ENCODE measurements around the gene HSD17B12.

- TF ChIP-seq CTCF (IDR thresholded peaks at IDR 0.05; ENCODE audit: borderline replicate concordance, extremely low read depth, low read length, poor library complexity, severe bottlenecking), result no peak
- TF ChIP-seq EZH2 (IDR thresholded peaks at IDR 0.05; ENCODE audit: borderline replicate concordance, low read depth, low read length, severe bottlenecking), result no peak
These were observed 212.3 kb downstream of the HSD17B12 start for GRCh38 chr11:43892851-43893250.

Data from DND-41 (cell line).